ENCODE measurements around the gene HIBADH. TPM values are rescaled to one million over a fixed set of nuclear protein-coding genes. Genes with fewer than 3 reads are reported as not detected.

The HIBADH gene
- total RNA-seq, 1 experiment from 2014 or later = 23.2 TPM

DNA sequence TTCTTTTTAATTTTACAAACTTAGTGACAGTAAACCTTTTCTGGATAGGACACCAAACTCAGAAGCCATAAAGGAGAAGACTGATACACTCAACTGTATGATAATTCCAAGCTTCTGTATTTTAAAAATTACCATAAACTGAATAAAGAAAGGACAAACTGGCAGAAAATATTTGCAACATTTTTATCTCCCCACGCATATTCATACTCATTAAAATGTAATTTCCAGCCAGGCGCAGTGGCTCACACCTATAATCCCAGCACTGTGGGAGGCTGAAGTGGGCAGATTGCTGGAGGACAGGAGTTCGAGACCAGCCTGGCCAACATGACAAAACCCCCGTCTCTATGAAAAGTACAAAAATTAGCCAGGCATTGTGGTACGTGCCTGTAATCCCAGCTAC, 67.7 kb downstream of the HIBADH start:
- no peak overlapping the region for H2BK120ac ChIP-seq (ENCODE audit: low read depth, low read length, poor library complexity, severe bottlenecking)
- no peaks in the 10 kb centered on the region for H3K9me3 ChIP-seq (ENCODE audit: control insufficient read depth, low read depth, low read length)
- no peak overlapping the region for H2BK15ac ChIP-seq (ENCODE audit: low read depth, low read length)
- no peak overlapping the region for H2BK12ac ChIP-seq (ENCODE audit: insufficient read length, low read depth, low read length)
- no peaks in the 10 kb centered on the region for H3K79me2 ChIP-seq (ENCODE audit: insufficient read depth, low read length)
- Mint-ChIP-seq H3K36me3 (ENCODE audit: insufficient read depth in 1 of 3, low read depth in 3 of 3) (peaks cover 2 to 18% (median 3%) of the 10 kb centered on the region in 3 experiments; a peak in 5 of 7 replicates), H3K27me3 (ENCODE audit: low read depth) (no peaks in the 10 kb centered on the region), H3K27ac (no peak overlapping the region), H3K9me3 (no peaks in the 10 kb centered on the region), H3K4me1 (peaks cover 30 to 36% of the 10 kb centered on the region in 2 experiments), H3K4me3 (no peak overlapping the region)
- no peak overlapping the region for H2BK5ac ChIP-seq (ENCODE audit: insufficient read length, low read length)
- no peaks in the 10 kb centered on the region for H4K20me1 ChIP-seq (ENCODE audit: control insufficient read depth, insufficient read depth, insufficient read length)
- no peak overlapping the region for H3K27ac ChIP-seq (ENCODE audit: insufficient read length, low read depth, low read length)
- no peak overlapping the region for H3K14ac ChIP-seq (ENCODE audit: insufficient read depth, low read length)
- no peak for DNase-seq
- H2AFZ ChIP-seq (ENCODE audit: low read length) = no peak overlapping the region
- no peaks in the 10 kb centered on the region for H3K23me2 ChIP-seq (ENCODE audit: insufficient read length, low read depth, low read length, poor library complexity, severe bottlenecking)
- H3K27me3 ChIP-seq (ENCODE audit: insufficient read depth, low read length) = no peaks in the 10 kb centered on the region
- no peak overlapping the region for H4K8ac ChIP-seq (replicated peaks; ENCODE audit: insufficient read length, low read depth, low read length)
- no peak overlapping the region for H3K23ac ChIP-seq (ENCODE audit: insufficient read length, low read depth, low read length)
- H3K4me1 ChIP-seq (ENCODE audit: insufficient read depth, low read length) = peaks cover 3% of the 10 kb centered on the region
- H3K9ac ChIP-seq (ENCODE audit: extremely low read depth, insufficient read length, low read length) = no peak overlapping the region
- H2BK20ac ChIP-seq (ENCODE audit: low read depth, low read length, poor library complexity, severe bottlenecking) = no peak overlapping the region
- no CpG with 5 or more reads among the region's 5 CpGs for WGBS (ENCODE audit: extremely low coverage, insufficient read length, low lambda C conversion rate)
- TF ChIP-seq, protein P1, sequence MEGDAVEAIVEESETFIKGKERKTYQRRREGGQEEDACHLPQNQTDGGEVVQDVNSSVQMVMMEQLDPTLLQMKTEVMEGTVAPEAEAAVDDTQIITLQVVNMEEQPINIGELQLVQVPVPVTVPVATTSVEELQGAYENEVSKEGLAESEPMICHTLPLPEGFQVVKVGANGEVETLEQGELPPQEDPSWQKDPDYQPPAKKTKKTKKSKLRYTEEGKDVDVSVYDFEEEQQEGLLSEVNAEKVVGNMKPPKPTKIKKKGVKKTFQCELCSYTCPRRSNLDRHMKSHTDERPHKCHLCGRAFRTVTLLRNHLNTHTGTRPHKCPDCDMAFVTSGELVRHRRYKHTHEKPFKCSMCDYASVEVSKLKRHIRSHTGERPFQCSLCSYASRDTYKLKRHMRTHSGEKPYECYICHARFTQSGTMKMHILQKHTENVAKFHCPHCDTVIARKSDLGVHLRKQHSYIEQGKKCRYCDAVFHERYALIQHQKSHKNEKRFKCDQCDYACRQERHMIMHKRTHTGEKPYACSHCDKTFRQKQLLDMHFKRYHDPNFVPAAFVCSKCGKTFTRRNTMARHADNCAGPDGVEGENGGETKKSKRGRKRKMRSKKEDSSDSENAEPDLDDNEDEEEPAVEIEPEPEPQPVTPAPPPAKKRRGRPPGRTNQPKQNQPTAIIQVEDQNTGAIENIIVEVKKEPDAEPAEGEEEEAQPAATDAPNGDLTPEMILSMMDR (conservative IDR thresholded peaks at IDR 0.05) = no peak
- H3K4me2 ChIP-seq (ENCODE audit: insufficient read depth, insufficient read length, low read length) = no peak overlapping the region
- peak overlapping the region; percentile 48 for H3K18ac ChIP-seq (ENCODE audit: insufficient read length, low read depth, low read length)
- H3K56ac ChIP-seq (ENCODE audit: insufficient read length, low read depth, low read length) = no peak overlapping the region
- no peaks in the 10 kb centered on the region for H3K79me1 ChIP-seq (ENCODE audit: insufficient read depth, low read depth, low read length, poor library complexity, severe bottlenecking)
- H4K91ac ChIP-seq (ENCODE audit: insufficient read length, low read depth, low read length) = no peak overlapping the region
- H4K5ac ChIP-seq (ENCODE audit: insufficient read length, low read depth, low read length) = no peak overlapping the region
- no peak overlapping the region for H3K4ac ChIP-seq (ENCODE audit: low read depth, low read length)
- no peak overlapping the region for H2AK5ac ChIP-seq (ENCODE audit: insufficient read length, low read length)
- H3T11ph ChIP-seq (ENCODE audit: low read length) = no peak overlapping the region

All from H9 (cell line).